ENCODE measurements around the gene PCDHGA6. TPM values are rescaled to one million over a fixed set of nuclear protein-coding genes. Genes with fewer than 3 reads are reported as not detected.
"Not testable (repeated sequence)": the region's sequence is repeated elsewhere in the genome, so short reads cannot be mapped to it uniquely, and the experiment has no call there.

Gene PCDHGA6
- polyA plus RNA-seq, 1 donor from 2014 or later: 0.09 TPM

DNA sequence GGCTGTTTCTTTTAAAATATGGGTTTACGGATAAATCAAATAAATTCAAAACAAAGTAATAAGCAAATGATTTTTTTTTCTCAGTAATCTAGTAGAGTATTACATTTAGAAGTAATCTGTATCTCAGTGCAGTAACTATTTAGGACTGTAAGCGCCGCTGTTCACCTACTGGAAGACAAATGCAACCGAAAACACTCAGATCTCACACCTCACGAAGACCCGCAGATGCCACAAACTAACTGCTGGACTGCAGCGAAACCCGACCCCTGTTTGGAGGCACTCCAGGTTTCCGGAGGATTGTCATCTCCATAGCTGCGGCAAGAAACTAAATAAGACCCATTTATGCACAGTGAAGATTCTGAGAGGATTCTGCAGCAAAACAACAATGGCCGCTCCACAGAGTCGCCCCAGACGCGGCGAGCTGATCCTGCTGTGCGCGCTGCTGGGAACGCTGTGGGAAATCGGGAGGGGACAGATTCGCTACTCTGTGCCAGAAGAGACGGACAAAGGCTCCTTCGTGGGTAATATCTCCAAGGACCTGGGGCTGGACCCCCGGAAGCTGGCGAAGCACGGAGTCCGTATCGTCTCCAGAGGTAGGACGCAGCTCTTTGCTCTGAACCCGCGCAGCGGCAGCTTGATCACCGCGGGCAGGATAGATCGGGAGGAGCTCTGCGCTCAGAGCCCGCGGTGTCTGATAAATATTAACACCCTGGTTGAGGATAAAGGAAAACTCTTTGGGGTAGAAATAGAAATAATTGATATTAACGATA is 18.9 kb downstream of the PCDHGA6 start, which contains the start of gene PCDHGA8:
Gene PCDHGA8 (plus strand): TSS at position 205 of the 770 bp plus-strand sequence. CDS start 181 bp downstream, at position 386.
- H3K9me2 ChIP-seq (ENCODE audit: insufficient read depth, low read length): no peaks in the 10 kb centered on the region
- H3K36me3 ChIP-seq (ENCODE audit: insufficient read depth, low read length): no peaks in the 10 kb centered on the region
- no peak within 1 kb of the TSS for H2AFZ ChIP-seq (ENCODE audit: low read depth, low read length)
- H3K4me3 ChIP-seq (ENCODE audit: low read length): peak within 1 kb of the TSS; percentile 53
- H3F3A ChIP-seq (ENCODE audit: insufficient read depth, low read length, poor library complexity, severe bottlenecking): no peaks in the 10 kb centered on the region
- peaks cover 49% of the 10 kb centered on the region for H3K9me3 ChIP-seq (ENCODE audit: low read length)
- no peaks in the 10 kb centered on the region for H4K20me1 ChIP-seq (ENCODE audit: insufficient read depth)
- TF ChIP-seq EZH2 (IDR thresholded peaks at IDR 0.05; ENCODE audit: borderline replicate concordance, insufficient read depth, low read length, poor library complexity, severe bottlenecking) (no peak), SMC3 (conservative IDR thresholded peaks at IDR 0.05; ENCODE audit: poor library complexity) (no peak), RAD21 (conservative IDR thresholded peaks at IDR 0.05) (no peak), POLR2AphosphoS5 (IDR thresholded peaks at IDR 0.05) (no peak)
- TF ChIP-seq, protein P1, sequence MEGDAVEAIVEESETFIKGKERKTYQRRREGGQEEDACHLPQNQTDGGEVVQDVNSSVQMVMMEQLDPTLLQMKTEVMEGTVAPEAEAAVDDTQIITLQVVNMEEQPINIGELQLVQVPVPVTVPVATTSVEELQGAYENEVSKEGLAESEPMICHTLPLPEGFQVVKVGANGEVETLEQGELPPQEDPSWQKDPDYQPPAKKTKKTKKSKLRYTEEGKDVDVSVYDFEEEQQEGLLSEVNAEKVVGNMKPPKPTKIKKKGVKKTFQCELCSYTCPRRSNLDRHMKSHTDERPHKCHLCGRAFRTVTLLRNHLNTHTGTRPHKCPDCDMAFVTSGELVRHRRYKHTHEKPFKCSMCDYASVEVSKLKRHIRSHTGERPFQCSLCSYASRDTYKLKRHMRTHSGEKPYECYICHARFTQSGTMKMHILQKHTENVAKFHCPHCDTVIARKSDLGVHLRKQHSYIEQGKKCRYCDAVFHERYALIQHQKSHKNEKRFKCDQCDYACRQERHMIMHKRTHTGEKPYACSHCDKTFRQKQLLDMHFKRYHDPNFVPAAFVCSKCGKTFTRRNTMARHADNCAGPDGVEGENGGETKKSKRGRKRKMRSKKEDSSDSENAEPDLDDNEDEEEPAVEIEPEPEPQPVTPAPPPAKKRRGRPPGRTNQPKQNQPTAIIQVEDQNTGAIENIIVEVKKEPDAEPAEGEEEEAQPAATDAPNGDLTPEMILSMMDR (IDR thresholded peaks at IDR 0.05; ENCODE audit: poor library complexity, severe bottlenecking): no peak
- H3K27me3 ChIP-seq (ENCODE audit: insufficient read depth, low read depth, low read length): no peaks in the 10 kb centered on the region
- no peak within 1 kb of the TSS for H3K27ac ChIP-seq (ENCODE audit: low read length)
- H3K79me2 ChIP-seq (replicated peaks; ENCODE audit: insufficient read depth, low read length): no peaks in the 10 kb centered on the region
- H3K9ac ChIP-seq (ENCODE audit: low read length): no peak within 1 kb of the TSS
- no peak within 1 kb of the TSS for H3K4me2 ChIP-seq (ENCODE audit: low read length)

GRCh38 chr5:141393267-141393666 is 19.6 kb downstream of the PCDHGA6 start:
- Histone ChIP-seq H3K36me3 (ENCODE audit: insufficient read depth, low read length) (no peaks in the 10 kb centered on the region), H3K9me3 (ENCODE audit: low read length) (peaks cover 49% of the 10 kb centered on the region), H3K9me2 (ENCODE audit: insufficient read depth, low read length) (no peaks in the 10 kb centered on the region), H2AFZ (ENCODE audit: low read depth, low read length) (no peak overlapping the region), H3K79me2 (replicated peaks; ENCODE audit: insufficient read depth, low read length) (no peaks in the 10 kb centered on the region), H3K27me3 (ENCODE audit: insufficient read depth, low read depth, low read length) (no peaks in the 10 kb centered on the region), H3K4me3 (ENCODE audit: low read length) (peak overlapping the region; percentile 10), H3K4me2 (ENCODE audit: low read length) (no peak overlapping the region), H3K27ac (ENCODE audit: low read length) (no peak overlapping the region), H3F3A (ENCODE audit: insufficient read depth, low read length, poor library complexity, severe bottlenecking) (no peaks in the 10 kb centered on the region), H4K20me1 (ENCODE audit: insufficient read depth) (no peaks in the 10 kb centered on the region), H3K9ac (ENCODE audit: low read length) (no peak overlapping the region)
- TF ChIP-seq POLR2AphosphoS5 (IDR thresholded peaks at IDR 0.05) (no peak), TAF1 (IDR thresholded peaks at IDR 0.05; ENCODE audit: low read depth) (no peak), REST (IDR thresholded peaks at IDR 0.05; ENCODE audit: borderline replicate concordance) (no peak), EZH2 (IDR thresholded peaks at IDR 0.05; ENCODE audit: borderline replicate concordance, insufficient read depth, low read length, poor library complexity, severe bottlenecking) (no peak), SMC3 (conservative IDR thresholded peaks at IDR 0.05; ENCODE audit: poor library complexity) (no peak), EP300 (conservative IDR thresholded peaks at IDR 0.05; ENCODE audit: poor library complexity, severe bottlenecking) (no peak), MXI1 (conservative IDR thresholded peaks at IDR 0.05; ENCODE audit: poor library complexity, severe bottlenecking) (no peak), RAD21 (conservative IDR thresholded peaks at IDR 0.05) (no peak)
- TF ChIP-seq, protein P1 (IDR thresholded peaks at IDR 0.05; ENCODE audit: poor library complexity, severe bottlenecking): no peak

- H3K27ac ChIP-seq (ENCODE audit: low read length); H3K4me2 ChIP-seq (ENCODE audit: low read length); H3K9ac ChIP-seq (ENCODE audit: low read length); H3F3A ChIP-seq (ENCODE audit: insufficient read depth, low read length, poor library complexity, severe bottlenecking); H3K4me3 ChIP-seq (ENCODE audit: low read length); H3K36me3 ChIP-seq (ENCODE audit: insufficient read depth, low read length); H3K79me2 ChIP-seq (replicated peaks; ENCODE audit: insufficient read depth, low read length); H3K27me3 ChIP-seq (ENCODE audit: insufficient read depth, low read depth, low read length); H4K20me1 ChIP-seq (ENCODE audit: insufficient read depth); H2AFZ ChIP-seq (ENCODE audit: low read depth, low read length); H3K9me2 ChIP-seq (ENCODE audit: insufficient read depth, low read length): not testable (repeated sequence)
- H3K9me3 ChIP-seq (ENCODE audit: low read length): peaks cover 53% of the 10 kb centered on the region
Observed at GRCh38 chr5:141394401-141395187, 20.9 kb downstream of the PCDHGA6 start.
